Measurements from ENCODE around the gene SLC17A4.

GRCh38 chr6:25753079-25753478 lies 1.5 kb upstream of the SLC17A4 start:
- TF ChIP-seq CTCF (IDR thresholded peaks at IDR 0.05) (no peak), POLR2AphosphoS5 (IDR thresholded peaks at IDR 0.05) (no peak), POLR2A (IDR thresholded peaks at IDR 0.05) (no peak)

Data from sigmoid colon (tissue), 4 donors.